ACHN (cell line): ENCODE measurements around the gene ZNF576.
"Not testable (repeated sequence)": the region's sequence is repeated elsewhere in the genome, so short reads cannot be mapped to it uniquely, and the experiment has no call there.

Experiments used
- DNase-seq: peaks from one replicate; pipeline ENCODE4 v3.0.0-alpha.2; 2015
- in situ Hi-C: cut with HindIII; loops from 2 replicates; pipeline ENCODE4 v1.10.0; 2017; ENCODE audit warnings: low sequenced_read_pairs, low pct_ligation_motif_present, low pct_unique_long_range_greater_than_20kb

ZNF576 gene, protein sequence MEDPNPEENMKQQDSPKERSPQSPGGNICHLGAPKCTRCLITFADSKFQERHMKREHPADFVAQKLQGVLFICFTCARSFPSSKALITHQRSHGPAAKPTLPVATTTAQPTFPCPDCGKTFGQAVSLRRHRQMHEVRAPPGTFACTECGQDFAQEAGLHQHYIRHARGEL

DNA sequence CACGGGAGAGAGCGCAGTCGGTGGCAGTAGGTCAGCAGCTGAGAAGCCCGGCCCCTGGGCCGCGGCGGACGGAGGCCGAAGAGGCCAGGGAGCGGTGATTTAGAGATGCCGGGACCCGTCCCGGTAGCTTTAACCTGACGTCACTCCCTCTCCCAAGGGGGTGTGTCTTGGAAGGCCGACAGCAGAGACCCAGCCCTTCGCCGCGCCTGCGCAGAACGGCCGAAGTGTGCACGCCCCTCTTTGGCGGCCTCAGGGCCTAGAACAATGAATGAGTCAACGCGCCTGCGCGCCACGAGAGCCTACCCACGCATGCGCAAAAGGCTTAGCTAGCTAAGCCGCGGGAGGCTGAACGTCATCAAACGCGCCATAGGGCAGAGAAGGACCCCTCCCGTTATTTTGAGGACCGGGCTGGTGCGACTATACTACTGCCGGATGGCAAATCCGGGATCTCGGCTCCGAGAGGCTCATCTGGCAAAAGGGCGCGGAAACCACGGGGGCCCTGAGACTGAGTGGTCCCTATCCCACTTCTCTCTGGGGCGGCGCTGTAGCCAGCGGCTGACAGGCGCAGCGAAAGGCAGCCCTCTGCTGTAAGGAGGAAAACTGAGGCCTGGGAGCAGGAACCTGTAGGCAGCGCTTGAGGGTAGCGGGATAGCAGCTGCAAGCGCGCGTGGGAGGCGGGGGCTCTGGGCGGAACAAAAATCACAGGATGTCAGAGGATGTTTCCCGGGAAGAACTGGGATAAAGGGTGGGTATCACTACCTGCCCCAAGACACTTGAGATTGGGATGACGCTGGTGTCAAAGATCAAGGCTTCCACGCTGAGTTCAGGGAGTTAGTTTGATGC lies at the start of gene ZNF576, which contains the start of gene IRGQ:
ZNF576 (plus strand) TSS at position 597 of the 843 bp plus-strand sequence. CDS start 514 bp downstream, outside the sequence.
IRGQ (minus strand) TSS at position 136 of the 843 bp plus-strand sequence. CDS start 796 bp downstream, outside the sequence.
- DNase-seq = peak; percentile 99
- in situ Hi-C loops = no loop called here

DNA sequence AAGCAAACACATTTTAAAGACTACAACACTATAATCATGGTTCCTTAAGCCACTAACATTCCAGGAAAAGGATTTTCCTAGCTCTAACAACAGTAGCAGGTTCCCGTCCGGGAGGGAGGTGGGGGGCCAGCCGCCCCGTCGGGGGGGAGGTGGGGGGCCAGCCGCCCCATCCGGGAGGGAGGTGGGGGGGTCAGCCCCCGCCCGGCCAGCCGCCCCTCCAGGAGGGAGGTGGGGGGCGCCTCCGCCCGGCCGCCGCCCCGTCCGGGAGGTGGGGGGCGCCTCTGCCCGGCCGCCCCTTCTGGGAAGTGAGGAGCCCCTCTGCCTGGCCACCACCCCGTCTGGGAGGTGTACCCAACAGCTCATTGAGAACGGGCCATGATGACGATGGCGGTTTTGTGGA lies 48.5 kb upstream of the ZNF576 start:
- in situ Hi-C loops, DNase-seq: not testable (repeated sequence)

DNA sequence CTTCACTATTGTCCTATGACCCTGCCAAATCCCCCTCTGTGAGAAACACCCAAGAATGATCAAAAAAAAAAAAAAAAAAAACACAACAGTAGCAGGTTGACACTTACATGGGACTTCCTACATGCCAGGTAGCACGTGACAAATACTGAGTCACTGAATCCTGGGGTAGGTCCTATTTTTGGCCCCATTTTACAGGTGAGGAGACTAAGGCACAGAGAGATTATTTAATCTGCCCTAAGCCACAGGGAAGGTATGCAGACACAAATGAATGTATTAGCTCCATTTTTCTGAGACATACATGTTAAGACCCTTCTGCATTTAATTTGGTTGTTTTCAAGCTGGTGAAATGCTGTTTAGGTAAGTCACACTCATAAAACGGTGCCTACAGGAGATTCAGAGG lies 47.7 kb upstream of the ZNF576 start:
- in situ Hi-C loops = no loop called here
- DNase-seq = no peak

DNA sequence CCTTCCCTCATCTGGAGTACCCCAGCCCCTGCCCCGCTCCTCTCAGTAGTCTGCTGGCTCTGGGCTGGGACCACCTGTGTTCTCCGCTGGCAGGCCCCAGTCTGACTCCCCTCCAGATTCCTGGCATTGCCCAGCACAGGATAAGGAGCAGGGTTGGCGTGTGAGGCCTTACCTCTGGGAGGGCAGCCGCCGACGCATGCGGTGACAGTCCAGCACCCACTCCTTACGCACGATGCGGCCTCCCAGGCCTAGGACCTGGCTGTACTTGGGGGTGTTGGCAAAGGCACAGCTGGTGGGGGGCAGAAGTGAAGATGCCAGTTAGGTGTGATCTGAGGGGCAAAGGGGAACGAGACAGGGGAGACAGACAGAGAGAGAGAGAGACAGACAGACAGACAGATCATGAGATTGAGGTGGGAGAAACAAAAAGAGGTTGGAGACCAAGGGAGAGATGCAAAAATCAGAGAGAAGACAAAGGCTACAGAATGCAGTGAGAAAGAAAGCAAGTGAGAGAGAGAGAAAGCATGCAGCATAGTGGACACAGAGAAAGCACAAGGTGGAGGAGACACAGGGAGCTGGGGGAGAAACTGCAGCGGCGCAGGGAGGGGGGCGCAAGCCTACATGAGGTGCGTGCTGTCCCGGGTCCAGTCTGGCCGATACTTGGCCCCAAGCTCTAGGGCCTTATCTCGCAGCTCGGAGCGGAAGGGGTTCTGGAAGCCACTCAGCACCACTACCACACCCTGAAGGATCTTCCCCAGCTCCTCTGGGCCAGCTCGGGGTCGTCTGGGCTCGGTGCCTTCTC lies 44.8 kb upstream of the ZNF576 start:
- in situ Hi-C loops = no loop called here
- DNase-seq = no peak

DNA sequence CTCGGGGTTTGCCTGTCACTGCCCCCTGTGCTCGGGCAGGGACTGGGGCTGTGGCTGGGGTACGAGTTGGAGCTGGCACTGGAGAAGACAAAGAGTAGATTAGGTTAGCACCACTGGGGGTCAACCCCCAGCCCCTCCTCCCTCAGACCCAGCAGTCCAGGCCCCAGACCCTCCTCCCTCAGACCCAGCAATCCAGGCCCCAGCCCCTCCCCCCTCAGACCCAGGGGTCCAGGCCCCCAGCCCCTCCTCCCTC lies 44.3 kb upstream of the ZNF576 start:
- in situ Hi-C loops = no loop called here
- no peak for DNase-seq

DNA sequence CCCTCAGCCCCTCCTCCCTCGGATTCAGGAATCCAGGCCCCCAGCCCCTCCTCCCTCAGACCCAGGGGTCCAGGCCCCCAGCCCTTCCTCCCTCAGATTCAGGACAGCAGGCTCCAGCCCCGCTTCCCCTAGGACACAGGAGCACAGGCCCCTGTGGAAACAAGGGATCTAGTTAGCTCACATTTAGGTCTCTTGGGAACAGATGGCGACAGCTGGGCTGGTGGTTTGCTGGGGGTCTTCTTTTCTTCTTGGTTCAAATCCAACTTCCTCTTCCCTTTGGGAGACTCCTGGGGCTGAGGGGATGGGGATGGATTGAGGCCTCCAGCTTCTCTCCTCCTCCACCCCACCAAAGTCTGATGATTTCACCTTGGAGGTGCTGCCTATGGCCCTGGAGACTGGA lies 43.8 kb upstream of the ZNF576 start:
- in situ Hi-C loops = no loop called here
- no peak for DNase-seq

DNA sequence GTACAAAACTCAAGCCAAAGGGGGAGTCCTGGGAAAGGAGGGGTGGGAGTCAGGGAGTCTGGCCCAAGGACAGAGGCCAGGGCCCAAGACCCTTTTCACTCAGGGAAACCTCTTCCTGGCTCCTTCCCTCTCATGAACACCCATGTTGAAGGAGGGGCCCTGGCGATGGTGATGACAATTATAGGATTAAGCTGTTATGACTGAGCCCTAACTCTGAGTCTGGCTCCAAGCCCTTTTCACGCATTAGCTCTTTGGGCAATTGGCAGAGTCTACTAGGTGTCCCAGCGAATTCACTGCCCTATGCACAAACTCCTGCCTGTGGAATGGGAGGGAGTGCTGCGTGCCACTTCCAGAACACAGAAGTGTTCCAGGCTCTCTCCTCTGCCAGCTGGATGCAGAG lies 42.7 kb upstream of the ZNF576 start:
- no peak for DNase-seq
- in situ Hi-C loops = no loop called here

DNA sequence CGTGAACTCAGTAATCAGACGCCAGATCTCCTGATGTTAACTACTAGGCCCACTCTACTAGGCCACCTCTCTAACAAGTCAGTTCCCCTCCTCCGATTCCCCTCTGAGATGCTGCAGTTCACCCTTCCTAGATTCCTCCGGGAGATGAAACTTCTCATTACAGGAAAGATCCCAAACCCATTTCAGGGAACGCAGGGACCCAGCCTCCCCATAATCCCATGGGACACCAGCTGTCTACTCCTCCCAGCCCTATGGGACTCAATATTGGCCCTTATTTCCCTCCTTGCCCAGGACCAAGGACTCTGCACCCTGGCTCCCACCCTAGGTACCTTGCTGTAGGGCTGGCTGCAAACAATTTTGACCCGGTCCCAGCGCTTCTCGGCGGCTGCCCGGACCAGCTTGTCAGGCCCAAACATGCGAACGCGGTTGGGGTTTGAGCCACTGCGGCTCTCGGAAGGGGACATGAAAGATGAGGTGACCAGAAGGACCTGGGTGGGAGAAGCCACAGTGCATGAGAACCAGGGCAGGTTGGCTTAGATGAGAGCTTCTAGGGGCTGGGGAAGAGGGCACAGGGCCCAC lies 42.0 kb upstream of the ZNF576 start:
- DNase-seq = no peak
- in situ Hi-C loops = no loop called here

DNA sequence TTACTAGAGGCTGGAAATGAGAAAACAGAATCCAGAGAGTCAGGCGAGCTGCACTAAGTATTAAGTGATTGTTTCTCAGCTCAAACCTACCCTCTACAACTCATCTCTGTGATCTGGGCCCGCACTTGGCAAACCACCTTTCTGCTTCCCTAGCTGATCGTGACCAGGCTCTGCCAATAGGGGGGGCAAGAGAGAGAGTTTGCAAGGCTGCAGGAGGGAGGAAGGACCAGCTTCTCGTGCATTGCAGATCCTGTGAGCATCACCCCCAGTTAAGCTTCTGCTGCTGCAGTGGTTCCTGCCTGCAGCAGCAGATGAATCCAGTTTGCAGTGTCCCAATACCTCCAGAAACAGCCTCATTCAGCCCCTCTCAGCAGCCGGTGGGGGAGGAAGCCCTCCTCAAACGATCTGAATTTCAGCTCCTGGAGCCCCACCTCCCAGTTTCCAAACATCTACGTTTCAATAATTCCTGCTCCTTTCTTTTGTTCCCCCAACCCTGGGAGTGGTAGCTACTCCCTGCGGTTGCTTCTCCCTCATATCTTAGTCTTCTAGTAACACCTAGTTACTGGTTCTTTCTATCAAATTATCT lies 41.1 kb upstream of the ZNF576 start:
- peak; percentile 65 for DNase-seq
- in situ Hi-C loops = no loop called here

DNA sequence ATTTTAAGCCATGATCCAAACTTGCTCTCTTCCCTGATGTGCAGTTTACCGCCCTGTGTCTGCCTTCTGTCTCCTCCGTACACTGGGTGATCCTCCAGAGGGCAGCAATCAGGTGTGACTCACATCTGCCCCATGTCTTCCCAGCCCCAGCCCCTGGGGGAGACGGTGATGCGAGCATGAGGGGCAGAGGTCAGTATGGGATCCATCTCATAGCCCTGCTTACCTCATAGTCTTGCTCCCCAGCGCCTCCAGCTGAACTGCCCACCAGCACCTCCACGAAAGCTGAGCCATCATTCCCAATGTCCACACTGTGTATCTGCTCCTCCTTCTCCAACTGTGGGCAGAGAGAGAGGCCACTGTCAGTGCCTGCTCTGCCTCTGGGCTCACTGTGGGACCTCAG lies 35.7 kb upstream of the ZNF576 start:
- DNase-seq = peak; percentile 13
- in situ Hi-C loops = no loop called here

DNA sequence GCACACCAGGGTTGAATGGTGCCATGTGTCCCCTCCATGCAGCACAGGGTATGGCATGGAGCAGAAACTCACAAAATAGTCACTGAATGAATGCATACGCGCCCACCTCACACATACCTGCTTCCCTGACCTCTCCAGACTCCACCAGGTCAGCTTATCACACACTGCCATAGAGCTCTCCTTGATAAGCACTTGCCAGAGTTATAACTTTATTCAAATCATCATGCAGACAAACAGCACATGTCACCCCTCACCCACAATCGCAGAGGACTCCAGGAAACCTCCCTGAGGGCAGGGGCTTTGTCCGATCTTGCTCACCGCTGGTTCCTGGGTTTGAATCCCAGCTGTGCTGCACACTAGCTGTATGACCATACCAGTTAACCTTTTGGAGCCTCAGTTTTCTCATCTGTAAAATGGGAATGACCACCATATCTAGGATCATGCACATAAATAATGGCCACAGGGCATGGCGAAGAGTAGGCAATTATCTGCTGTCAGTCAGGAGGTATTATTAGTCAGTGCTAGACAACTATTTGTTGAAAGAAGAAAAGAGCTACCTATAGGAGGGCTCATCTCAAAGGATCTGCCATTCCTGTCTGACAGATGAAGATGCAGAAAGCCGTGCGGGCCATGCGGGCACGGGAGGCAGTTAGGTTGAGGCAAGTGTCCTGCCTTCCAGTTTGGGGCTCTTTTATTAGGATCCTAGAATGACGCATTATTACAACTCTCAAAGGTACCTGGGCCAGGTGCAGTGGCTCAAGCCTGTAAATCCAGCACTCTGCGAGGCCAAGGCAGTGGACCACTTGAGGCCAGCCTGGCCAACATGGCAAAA lies 35.0 kb upstream of the ZNF576 start:
- in situ Hi-C loops = no loop called here
- no peak for DNase-seq

DNA sequence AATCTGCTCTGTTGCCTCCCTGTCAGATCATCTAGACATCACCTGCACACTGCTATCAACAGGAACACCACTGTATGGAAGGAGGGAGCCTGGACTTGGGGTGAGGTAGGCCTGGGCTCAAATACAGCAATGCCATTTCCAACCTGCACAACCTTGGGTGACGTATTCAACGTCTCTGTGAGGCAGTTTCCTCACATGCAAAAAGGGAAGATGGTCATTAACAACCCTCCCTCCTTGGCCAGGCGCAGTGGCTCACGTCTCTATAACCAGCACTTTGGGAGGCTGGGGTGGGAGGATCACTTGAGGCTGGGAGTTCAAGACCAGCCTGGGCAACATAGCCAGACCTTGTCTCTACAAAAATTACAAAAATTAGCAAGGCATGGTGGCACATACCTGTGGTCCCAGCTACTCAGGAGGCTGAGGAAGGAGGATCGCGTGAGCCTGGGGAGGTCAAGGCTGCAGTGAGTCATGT lies 34.1 kb upstream of the ZNF576 start:
- DNase-seq = no peak
- in situ Hi-C loops = no loop called here

DNA sequence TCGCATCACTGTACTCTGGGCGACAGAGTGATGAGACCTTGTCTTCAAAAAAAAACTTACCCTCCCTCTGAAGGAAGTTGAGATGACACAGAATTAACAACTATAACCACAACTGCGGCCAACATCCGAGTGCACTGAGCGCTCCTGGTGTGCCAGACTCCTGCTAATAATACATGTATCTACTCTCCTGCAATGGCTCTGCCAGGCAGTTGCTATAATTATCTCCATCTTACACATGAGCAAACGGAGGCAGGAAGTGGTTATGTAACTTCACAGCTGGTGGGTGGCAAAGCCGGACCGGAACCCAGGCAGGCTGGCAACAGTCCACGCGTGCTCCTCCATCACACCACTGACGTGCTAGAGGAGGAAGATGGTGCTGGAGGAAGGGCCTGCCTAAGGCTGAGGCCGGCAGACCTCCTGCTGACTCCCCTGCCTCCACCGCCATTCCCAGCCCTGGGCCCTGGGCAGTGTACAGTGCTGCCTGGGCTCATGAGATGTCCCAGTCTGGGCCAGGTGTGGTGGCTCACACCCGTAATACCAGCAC lies 33.6 kb upstream of the ZNF576 start:
- DNase-seq = peak; percentile 24
- in situ Hi-C loops = no loop called here

DNA sequence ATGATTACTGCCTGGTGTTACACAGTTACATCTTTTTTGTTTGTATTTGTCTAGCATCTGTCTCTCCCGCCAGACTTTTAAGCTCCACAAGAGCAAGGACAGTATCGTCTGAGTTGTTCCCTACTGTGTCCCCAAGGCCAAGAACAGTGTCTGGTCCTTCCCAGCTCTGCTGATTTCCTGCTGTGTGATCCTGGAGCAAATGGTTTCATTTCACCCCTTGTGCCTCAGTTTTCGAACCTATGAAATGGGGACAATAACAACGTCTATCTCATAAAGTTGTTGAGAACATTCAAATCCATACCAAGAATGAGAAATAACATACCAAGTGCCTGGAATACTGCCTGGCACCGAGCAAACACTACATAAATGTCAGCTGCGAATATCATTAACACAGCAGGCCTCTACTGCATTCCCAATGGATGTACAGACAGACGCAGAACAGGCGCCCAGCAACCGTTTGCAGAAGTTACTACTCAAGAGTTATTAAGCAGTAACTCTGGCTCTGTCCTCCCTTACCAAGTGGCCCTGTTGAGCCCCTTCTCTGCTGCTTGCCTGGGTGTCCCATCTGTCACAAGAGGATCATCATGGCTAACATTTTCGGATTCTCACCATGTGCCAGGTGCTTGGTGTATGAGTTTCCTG lies 32.5 kb upstream of the ZNF576 start:
- in situ Hi-C loops = no loop called here
- no peak for DNase-seq

DNA sequence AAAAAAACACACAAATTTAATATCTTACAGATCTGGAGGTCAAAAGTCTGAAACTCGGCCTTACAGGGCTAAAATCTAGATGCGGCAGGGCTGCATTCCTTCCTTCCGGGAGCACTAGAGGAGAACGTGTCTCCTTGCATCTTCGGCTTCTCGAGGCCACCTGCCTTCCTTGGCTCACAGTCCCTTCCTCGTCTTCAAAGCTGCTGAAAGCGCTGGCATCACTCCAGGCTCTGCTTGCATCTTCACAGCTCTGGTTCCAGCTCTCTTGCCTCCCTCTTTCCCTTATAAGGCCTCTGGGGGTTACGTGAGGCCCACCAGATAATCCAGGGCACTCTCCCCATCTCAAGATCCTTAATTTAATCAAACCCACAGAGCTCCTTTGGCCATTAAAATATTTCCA lies 31.6 kb upstream of the ZNF576 start:
- in situ Hi-C loops = no loop called here
- no peak for DNase-seq

DNA sequence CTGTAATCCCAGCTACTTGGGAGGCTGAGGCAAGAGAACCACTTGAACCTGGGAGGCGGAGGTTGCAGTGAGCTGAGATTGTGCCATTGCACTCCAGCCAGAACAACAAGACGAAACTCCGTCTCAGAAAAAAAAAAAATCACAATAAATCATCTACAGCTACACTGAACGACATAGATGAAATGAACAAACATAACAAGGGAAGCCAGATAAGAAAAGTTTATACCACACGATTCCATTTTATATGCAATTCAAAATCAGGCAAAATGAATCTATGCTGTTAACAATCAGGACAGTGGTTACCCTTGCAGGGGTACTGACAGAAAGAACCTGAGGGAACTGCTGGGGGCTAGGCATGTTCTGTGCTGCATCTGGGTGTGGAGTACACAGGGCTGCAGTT lies 26.7 kb upstream of the ZNF576 start:
- in situ Hi-C loops = no loop called here
- no peak for DNase-seq

DNA sequence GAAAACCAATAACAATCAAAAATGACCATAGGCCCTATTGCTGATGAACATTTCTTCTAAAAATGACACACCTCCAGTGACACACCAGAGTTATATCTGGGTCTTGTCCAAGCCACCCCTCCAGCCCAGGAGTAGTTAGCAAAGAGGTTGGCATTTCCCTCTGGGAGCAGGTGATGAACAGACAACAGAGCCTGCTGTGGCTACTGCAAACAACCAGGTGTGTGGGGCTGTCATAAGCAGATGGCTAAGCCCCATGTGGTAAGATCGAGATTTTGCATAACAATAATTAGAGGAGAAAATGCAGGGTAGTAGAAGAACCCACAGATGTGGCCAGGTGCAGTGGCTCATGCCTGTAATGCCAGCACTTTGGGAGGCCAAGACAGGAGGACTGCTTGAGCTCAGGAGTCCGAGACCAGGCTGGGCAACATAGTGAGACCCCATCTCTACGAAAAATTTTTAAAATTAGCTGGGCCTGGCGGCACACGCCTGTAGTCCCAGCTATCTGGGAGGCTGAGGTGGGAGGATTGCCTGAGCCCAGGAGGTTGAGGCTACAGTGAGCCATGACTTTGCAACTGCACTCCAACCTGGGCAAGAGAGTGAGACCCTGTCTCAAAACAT lies 26.1 kb upstream of the ZNF576 start:
- DNase-seq = no peak
- in situ Hi-C loops = no loop called here
